ENCODE measurements around the gene C11orf98. TPM values are rescaled to one million over a fixed set of nuclear protein-coding genes. Genes with fewer than 3 reads are reported as not detected.
A peak's percentile ranks its signal among the peaks of the same experiment; 100 is the strongest.

C11orf98 gene
- total and polyA plus RNA-seq, 2 of the 13 experiments (the other 11 are each of a cell fraction or from before 2014, with no cell fraction given): 30.4 to 91.8 TPM

DNA sequence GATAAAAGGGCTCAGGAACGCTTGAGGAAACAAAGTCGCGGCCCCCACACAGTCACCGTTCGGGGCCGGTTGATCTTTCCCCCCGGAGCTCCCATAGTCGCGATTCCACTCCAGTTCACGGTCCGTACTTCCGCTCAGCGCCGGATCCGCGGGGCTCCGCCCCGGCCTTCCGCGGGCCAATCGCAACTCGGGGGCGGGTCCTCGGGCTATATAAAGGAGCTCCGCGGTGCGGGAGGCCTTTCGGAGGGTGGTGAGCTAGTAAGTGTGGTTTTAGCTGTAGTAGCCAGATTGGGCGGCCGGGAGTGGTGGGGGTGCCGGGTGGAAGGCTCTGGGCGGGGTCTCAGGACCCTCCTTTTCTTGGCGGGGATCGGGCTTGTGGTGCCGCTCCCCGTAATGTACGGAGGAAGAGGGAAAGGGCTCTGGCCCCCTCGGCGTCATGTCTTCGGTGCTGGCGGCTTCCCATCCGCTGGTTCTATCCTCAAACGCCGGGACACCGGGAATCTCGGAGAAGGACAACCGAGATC is at the start of gene C11orf98, which contains the start of gene CSKMT (continued):
- TF ChIP-seq SNAPC2 (CRISPR knock-in tag; IDR thresholded peaks at IDR 0.05): no peak
- TF ChIP-seq HOXD1 (CRISPR knock-in tag; IDR thresholded peaks at IDR 0.05): 0 out of 2 replicates have a peak, but pooled peaks have one; percentile 18
- peak; percentile 20; the same call in 1 of the 2 replicates for TF ChIP-seq HOXA3 (CRISPR knock-in tag; IDR thresholded peaks at IDR 0.05)
- TF ChIP-seq JDP2 (CRISPR knock-in tag; IDR thresholded peaks at IDR 0.05; ENCODE audit: borderline replicate concordance): no peak
- TF ChIP-seq ZNF431 (CRISPR knock-in tag; IDR thresholded peaks at IDR 0.05; ENCODE audit: borderline replicate concordance, low read depth): no peak
- peak; percentile 83 for TF ChIP-seq SAP130 (CRISPR knock-in tag; IDR thresholded peaks at IDR 0.05; ENCODE audit: low read depth)
- TF ChIP-seq TFAP4 (IDR thresholded peaks at IDR 0.05; ENCODE audit: borderline replicate concordance, low read depth): 0 out of 2 replicates have a peak, but pooled peaks have one; percentile 23
- TF ChIP-seq POLR2A (IDR thresholded peaks at IDR 0.05; ENCODE audit: insufficient read depth in 1 of 2, low read depth in 2 of 2, low read length in 2 of 2): peak; percentile 97 to 99
- no peak for TF ChIP-seq RNF2 (conservative IDR thresholded peaks at IDR 0.05; ENCODE audit: low read depth)
- TF ChIP-seq AGO2 (optimal IDR thresholded peaks at IDR 0.05; ENCODE audit: low read depth, low read length): peak; percentile 97
- TF ChIP-seq ZNF333 (CRISPR knock-in tag; IDR thresholded peaks at IDR 0.05; ENCODE audit: borderline replicate concordance): peak; percentile 62; the same call in 1 of the 2 replicates
- no peak for TF ChIP-seq RAD51 (IDR thresholded peaks at IDR 0.05; ENCODE audit: borderline replicate concordance)
- TF ChIP-seq ZBTB38 (CRISPR knock-in tag; IDR thresholded peaks at IDR 0.05): peak; percentile 97
- TF ChIP-seq ATF7 (IDR thresholded peaks at IDR 0.05): no peak
- TF ChIP-seq ATF7 (CRISPR knock-in tag; IDR thresholded peaks at IDR 0.05): no peak
- no peak for TF ChIP-seq JUND (CRISPR knock-in tag; IDR thresholded peaks at IDR 0.05)
- TF ChIP-seq ARID4A (CRISPR knock-in tag; IDR thresholded peaks at IDR 0.05; ENCODE audit: borderline replicate concordance): peak; percentile 77; the same call in 1 of the 2 replicates
- TF ChIP-seq RORA (CRISPR knock-in tag; IDR thresholded peaks at IDR 0.05): no peak
- TF ChIP-seq PITX1 (CRISPR knock-in tag; IDR thresholded peaks at IDR 0.05): no peak; the same call in 1 of the 2 replicates
- TF ChIP-seq CBX5 (CRISPR knock-in tag; IDR thresholded peaks at IDR 0.05; ENCODE audit: borderline replicate concordance): peak; percentile 36; the same call in 1 of the 2 replicates
- no peak; the same call in none of the 2 replicates for TF ChIP-seq ARNT2 (CRISPR knock-in tag; IDR thresholded peaks at IDR 0.05; ENCODE audit: low read depth)
- no peak for TF ChIP-seq FOXC1 (CRISPR knock-in tag; IDR thresholded peaks at IDR 0.05; ENCODE audit: borderline replicate concordance)
- TF ChIP-seq, protein P1, sequence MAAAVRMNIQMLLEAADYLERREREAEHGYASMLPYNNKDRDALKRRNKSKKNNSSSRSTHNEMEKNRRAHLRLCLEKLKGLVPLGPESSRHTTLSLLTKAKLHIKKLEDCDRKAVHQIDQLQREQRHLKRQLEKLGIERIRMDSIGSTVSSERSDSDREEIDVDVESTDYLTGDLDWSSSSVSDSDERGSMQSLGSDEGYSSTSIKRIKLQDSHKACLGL (CRISPR knock-in tag; IDR thresholded peaks at IDR 0.05): peak; percentile 63; the same call in 1 of the 2 replicates
- TF ChIP-seq HCFC1 (IDR thresholded peaks at IDR 0.05; ENCODE audit: low read depth, low read length): no peak; the same call in 1 of the 2 replicates
- TF ChIP-seq RBAK (CRISPR knock-in tag; IDR thresholded peaks at IDR 0.05): no peak
- TF ChIP-seq ZNF839 (CRISPR knock-in tag; IDR thresholded peaks at IDR 0.05; ENCODE audit: borderline replicate concordance): no peak

Measured in HepG2 (cell line).